ENCODE results near the gene SLC4A5.
A peak's percentile ranks its signal among the peaks of the same experiment; 100 is the strongest.

The SLC4A5 gene

GRCh38 chr2:74312913-74313312 is 30.3 kb downstream of the SLC4A5 start:
- no peak for DNase-seq (ENCODE audit: low read depth in 2 of 2)

DNA sequence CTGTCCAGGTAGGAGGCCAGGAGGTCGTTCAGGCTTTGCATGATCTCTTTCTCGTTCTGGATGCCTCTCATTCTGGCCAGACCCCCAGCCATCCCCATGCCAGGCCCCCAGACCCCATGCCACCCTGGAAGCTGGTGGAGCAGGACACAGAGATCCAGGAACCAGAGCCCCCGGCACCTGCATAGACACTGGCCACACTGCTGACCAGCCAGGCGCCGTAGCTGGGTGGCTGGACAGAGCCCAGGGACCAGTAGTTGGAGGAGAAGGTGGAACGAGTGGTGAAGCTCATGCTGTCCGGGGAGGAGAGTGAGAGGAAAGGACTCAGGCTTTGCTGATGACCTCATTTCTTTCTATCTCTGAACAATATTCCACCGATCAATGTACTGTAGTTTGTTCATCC is 35.5 kb downstream of the SLC4A5 start:
- no peak for DNase-seq (ENCODE audit: low read depth in 2 of 2)

GRCh38 chr2:74304332-74305148 is 38.7 kb downstream of the SLC4A5 start:
- DNase-seq (ENCODE audit: low read depth in 2 of 2), result no peak

GRCh38 chr2:74302865-74303264 is 40.4 kb downstream of the SLC4A5 start:
- DNase-seq (ENCODE audit: low read depth in 2 of 2), result no peak

DNA sequence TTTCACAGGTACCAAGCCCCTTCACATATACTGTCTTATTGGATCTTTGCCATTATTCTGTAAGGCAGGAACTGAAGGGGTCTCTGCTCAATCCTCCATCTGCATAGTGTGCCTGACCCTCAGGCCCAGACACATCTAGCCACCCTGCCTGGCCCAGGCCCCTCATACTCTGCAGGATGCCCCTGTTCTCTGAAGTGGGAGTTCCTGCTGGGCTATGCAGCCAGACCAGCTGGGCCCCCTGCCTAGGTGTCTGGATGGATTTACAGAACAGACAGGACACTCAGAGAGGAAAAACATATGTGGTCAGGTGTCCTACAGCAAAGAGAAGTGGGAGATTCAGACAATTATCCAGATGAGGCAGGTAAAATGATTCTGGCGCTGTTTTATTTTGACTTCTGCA is 42.0 kb downstream of the SLC4A5 start:
- no peak for DNase-seq (ENCODE audit: low read depth in 2 of 2)

DNA sequence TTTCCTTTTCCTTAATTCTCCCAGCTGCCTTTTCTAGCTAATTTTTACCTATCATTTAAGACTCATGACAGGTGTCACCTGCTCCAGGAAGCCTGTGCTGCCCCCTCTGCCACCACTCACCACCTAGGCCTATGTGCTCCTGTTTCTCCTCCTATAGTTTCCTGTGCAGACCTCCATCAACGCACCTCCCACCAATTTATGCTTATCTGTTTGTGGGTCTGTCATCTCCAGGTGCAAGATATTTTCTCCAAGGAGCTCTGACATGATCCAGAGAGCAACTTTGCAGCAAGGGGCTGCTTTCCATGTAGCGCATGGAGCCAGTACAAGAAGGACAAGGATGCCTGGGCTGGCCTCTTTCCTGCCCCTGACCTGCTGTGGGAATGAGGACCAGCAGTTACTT is 42.7 kb downstream of the SLC4A5 start:
- no peak for DNase-seq (ENCODE audit: low read depth in 2 of 2)

DNA sequence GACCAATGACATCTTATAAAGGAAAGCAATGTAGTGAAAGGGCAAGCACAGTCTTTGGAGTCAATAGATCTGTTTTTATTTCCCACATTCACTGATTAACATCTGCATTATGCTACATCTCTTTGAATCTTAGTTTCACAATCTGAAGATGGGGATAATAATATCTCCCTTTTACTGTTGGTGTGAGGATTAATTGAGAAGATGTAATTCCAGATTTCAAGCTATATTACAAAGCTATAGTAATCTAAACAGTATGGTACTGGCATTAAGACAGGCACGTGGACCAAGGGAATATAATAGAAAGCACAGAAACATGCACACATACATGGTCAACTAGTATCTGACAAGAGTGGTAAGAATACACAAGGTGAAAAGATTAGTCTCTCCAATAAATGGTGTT is 45.3 kb downstream of the SLC4A5 start:
- DNase-seq (ENCODE audit: low read depth in 2 of 2), result no peak

DNA sequence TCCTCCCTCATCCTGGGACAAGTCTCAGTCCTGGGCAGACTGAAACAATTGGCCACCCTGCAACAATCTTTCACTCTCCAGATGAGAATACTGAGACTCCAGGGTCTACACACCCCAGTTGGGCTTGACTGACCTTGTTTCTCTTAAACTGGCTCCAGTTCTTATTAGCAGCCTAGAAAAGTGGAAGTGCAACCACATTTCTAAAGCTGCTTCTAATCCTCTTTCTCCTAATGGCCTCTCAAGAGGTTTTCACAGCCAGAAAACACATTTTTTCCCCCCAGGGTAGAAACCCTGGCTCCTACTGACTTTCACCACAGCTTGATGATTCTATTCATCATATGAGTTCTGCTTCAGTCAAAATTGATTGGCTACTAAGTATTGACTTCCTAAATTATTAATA is 45.8 kb downstream of the SLC4A5 start:
- no peak for DNase-seq (ENCODE audit: low read depth in 2 of 2)

- no peak for DNase-seq (ENCODE audit: low read depth in 2 of 2)
Measured at GRCh38 chr2:74293191-74293991, 49.8 kb downstream of the SLC4A5 start.

GRCh38 chr2:74292751-74293150 is 50.5 kb downstream of the SLC4A5 start:
- no peak for DNase-seq (ENCODE audit: low read depth in 2 of 2)

DNA sequence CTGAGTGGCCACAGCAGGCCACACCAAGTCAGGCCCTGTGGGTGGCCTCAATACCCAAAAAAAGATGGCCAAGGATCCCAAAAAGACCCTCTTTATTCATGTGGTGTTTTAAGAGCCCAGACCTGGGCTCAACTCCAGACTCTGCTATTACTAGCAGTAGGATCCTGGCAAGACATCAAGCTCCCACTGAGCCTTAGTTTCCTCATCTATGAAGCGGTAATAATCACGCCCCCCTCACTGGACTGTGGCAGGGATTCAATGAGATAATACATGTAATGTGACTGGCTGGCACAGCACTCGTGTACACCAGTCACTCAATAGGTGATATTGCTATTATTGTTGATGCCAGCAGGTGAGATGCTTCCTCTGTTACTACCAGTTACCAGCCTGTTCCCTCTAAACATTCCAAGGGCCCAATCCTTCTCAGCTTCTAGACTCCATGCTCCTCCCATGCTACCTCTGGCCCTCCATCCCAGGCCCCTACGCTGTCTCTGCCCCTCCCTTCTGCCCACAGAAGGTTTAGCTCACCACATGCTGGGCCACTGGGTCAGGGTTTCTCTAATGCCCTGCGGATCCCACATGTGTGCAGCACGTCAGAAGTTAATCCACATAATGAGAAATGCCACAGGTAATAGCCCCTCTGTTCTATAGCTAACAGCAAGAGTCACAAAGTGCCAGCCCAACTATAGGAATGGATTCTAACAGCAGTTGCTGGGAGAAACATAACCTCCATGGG is 51.2 kb downstream of the SLC4A5 start:
- DNase-seq (ENCODE audit: low read depth in 2 of 2), result no peak

DNA sequence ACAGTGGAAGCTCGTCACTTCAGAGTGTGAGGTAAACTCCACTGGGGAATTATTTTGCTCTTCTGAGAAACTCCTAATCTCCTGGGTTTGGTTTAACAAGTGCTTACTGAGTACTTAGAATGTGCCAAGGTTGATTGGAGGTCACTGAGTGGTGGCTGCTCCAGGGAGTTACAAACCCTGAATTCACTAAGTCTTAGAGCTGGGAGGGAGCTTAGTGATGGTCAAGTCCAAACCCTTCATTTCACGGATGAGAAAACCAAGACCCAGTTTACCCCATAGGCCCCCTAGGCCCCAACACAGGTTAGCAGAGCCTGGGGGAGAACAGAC is 52.0 kb downstream of the SLC4A5 start:
- no peak for DNase-seq (ENCODE audit: low read depth in 2 of 2)

DNA sequence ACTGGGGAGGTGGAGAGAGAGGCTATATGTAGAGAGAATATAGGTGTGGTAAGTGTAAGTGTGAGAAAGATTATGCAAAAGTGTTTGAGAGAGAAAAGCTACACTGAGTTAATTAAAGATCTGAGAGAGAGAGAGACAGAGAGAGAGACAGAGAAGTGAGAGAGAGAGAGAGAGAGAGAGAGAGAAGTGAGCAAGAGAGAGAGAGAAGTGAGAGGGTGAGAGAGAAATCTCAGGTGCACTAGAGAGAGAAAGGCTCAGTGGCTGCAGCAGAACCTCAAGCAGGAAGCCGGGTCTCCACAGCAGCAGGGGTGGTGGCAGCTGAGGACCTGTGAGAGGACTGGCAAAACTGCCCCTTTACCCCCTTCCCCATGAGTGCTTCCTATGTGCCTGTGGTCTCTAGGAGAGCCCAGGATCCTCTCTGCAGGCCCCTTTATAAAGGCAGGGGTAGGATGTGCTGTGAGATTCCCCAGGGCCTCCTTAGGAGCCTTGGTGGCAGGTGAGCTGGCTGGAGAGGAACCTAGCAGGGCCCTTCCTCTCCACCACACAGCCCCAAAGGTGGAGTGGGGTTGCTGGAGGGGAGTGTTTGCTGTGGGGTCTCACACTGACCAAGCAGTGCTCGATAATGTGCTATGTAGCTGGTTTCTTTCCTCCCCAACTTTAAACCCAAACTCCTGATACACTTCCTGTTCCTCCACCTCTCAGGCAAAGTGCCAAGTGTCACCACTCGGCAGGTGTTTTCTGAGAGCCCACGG is 52.6 kb downstream of the SLC4A5 start:
- DNase-seq (ENCODE audit: low read depth in 2 of 2), result no peak

DNA sequence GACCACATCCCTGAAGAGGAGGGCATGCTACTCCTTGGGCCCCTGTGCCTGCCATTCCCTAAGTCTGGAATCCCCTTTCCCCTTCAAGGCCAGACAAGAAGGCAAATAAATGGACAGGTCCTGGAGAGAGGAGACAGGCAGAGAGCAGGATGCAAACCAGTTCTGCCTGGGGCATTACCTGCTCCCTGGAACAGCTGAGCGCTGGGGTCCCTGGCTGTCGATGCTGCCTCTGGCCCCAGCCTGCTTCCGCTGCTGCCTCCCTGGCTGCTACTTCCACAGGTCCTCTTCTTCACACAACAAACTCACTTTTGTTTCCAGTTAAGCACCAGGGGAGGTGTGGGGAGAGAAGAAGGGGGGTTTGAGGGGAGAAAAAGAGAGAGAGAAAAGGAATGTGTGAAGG is 53.1 kb downstream of the SLC4A5 start:
- no peak for DNase-seq (ENCODE audit: low read depth in 2 of 2)

DNA sequence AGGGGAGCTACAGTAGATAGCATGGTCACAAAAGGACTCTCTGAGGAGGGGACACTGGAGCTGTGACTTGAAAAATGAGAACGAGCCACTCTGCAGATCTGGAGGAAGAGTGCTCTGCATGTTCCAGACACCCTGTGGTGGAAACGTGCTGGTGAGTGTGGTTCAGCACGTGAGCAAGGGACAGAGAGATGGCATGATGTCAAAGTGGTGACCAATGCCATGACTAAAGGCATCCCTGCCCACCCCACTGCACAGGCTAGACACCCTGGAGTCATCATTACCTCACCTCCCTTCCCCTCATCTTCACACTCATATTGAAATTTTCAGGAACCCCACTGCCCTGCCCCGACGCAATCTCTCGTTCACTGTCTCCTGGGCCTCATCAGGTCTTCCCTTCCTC is 56.5 kb downstream of the SLC4A5 start:
- no peak for DNase-seq (ENCODE audit: low read depth in 2 of 2)

GRCh38 chr2:74281141-74281975 is 61.9 kb downstream of the SLC4A5 start:
- no peak for DNase-seq (ENCODE audit: low read depth in 2 of 2)

DNA sequence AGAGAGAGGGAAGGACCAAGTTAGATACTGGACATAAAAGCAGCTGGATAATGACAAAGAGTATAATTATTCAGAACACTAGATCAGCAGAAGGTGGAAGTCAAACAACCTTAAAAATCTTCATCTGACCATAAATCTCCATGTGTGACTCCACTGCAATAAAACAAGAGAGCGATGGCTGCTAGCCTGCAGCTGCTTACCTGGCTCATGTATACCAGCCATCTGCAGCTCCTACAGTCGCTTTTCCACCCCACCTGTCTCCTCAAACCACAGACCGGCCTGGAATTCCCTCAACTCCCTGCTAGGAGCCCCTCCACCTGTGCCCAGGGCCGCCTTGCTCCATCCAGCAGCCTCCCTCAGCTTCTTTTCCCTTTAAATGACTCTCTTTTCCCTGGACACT is 64.5 kb downstream of the SLC4A5 start:
- no peak for DNase-seq (ENCODE audit: low read depth in 2 of 2)

GRCh38 chr2:74278176-74278575 is 65.0 kb downstream of the SLC4A5 start:
- DNase-seq (ENCODE audit: low read depth in 2 of 2), result no peak

- DNase-seq (ENCODE audit: low read depth in 2 of 2), result no peak
Measured at GRCh38 chr2:74275228-74275627, 68.0 kb downstream of the SLC4A5 start.

DNA sequence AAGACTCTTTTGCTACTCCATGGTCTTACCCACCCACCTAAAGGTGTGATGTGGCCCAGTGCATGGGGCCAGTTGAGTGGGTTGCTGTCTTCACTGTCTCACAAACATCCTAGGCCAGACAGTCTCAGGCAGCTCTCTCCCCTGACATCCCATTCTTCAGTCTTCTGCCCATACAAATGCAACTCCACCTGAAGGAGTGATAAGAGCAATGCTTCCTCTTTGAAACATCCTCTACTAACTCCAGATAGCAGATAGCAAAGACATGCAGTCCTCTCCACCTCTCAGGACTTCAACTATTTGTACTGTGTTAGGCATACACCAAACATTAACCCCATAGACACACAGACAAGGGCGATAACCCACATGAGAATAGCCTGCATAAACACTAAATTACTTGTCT is 73.5 kb downstream of the SLC4A5 start:
- no peak for DNase-seq (ENCODE audit: low read depth in 2 of 2)

DNA sequence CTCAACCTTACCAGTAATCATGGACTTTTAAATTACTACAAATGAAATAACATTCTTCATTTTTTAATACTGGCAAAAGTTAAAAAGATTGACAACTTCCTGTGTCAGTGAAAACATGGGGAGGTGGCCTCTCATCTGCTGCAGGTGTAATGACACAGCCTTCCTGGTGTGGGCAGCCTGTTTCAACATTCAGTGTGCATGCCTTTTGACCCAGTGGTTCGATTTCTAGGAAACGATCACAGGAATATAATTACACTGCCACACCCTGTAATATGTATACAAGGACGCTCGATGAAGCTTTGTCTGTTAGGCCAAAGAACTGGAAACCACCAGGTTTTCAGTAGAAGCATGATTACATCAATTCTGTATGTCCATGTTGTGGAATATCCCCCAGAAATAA is 76.1 kb downstream of the SLC4A5 start:
- DNase-seq (ENCODE audit: low read depth in 2 of 2), result peak in 1 of 2 donors; percentile 11
